HG02840 (cell line): Measurements from ENCODE around the gene HMGA1.
"Not testable (repeated sequence)": the region's sequence is repeated elsewhere in the genome, so short reads cannot be mapped to it uniquely, and the experiment has no call there.

Source experiments
- ATAC-seq: cut with Tn5 transposase; IDR thresholded peaks from one replicate; pipeline ENCODE4 v1.9.1; 2021; ENCODE audit warnings: mild to moderate bottlenecking, moderate library complexity, moderate number of reproducible peaks; ENCODE audit not compliant: unreplicated experiment, low FRiP score

Gene HMGA1

GRCh38 chr6:34252395-34252794 is 15.7 kb downstream of the HMGA1 start:
- ATAC-seq, result not testable (repeated sequence)

- ATAC-seq, result no peak
These were observed 22.9 kb downstream of the HMGA1 start for GRCh38 chr6:34259529-34260069.

GRCh38 chr6:34260576-34261267 is 24.0 kb downstream of the HMGA1 start:
- no peak for ATAC-seq

- not testable (repeated sequence) for ATAC-seq
These were observed 26.8 kb downstream of the HMGA1 start for GRCh38 chr6:34263484-34263883.

GRCh38 chr6:34267746-34268145 is 31.1 kb downstream of the HMGA1 start:
- ATAC-seq, result no peak

GRCh38 chr6:34269132-34269531 is 32.5 kb downstream of the HMGA1 start:
- not testable (repeated sequence) for ATAC-seq

- ATAC-seq, result not testable (repeated sequence)
These were observed 33.1 kb downstream of the HMGA1 start for GRCh38 chr6:34269658-34270341.

- no peak for ATAC-seq
These were observed 35.6 kb downstream of the HMGA1 start for GRCh38 chr6:34272013-34272926.

- no peak for ATAC-seq
These were observed 36.7 kb downstream of the HMGA1 start for GRCh38 chr6:34273242-34273805.

- no peak for ATAC-seq
These were observed 37.5 kb downstream of the HMGA1 start for GRCh38 chr6:34274129-34274528.

GRCh38 chr6:34275128-34275804 is 38.6 kb downstream of the HMGA1 start:
- no peak for ATAC-seq

- no peak for ATAC-seq
These were observed 39.5 kb downstream of the HMGA1 start for GRCh38 chr6:34276191-34276590.

- ATAC-seq, result no peak
These were observed 40.4 kb downstream of the HMGA1 start for GRCh38 chr6:34276881-34277762.

- ATAC-seq, result no peak
These were observed 41.1 kb downstream of the HMGA1 start for GRCh38 chr6:34277763-34278112.

GRCh38 chr6:34278833-34279232 is 42.2 kb downstream of the HMGA1 start:
- ATAC-seq, result no peak

GRCh38 chr6:34280216-34280615 is 43.5 kb downstream of the HMGA1 start:
- ATAC-seq, result no peak

- ATAC-seq, result no peak
These were observed 45.1 kb downstream of the HMGA1 start for GRCh38 chr6:34281702-34282334.

- no peak for ATAC-seq
These were observed 48.1 kb downstream of the HMGA1 start for GRCh38 chr6:34284563-34285447.
